Caco-2 (cell line): Measurements from ENCODE around the gene HGFAC. TPM values are rescaled to one million over a fixed set of nuclear protein-coding genes. Genes with fewer than 3 reads are reported as not detected.
A peak's percentile ranks its signal among the peaks of the same experiment; 100 is the strongest.

ENCODE experiments used
- BruUV-seq: library from RNA; stranded (reverse); fragments of 400-500 nt; replicated peaks from 2 replicates; lab custom pipeline; 2021; lab: Mats Ljungman, UMichigan
- CTCF ChIA-PET: fragments of 300-600 bp; sonication (Branson Sonifier 250); formaldehyde crosslinking; loops from one replicate; lab custom pipeline; 2022; ENCODE audit warnings: antibody characterized with exemption; lab: Charles Lee
- POLR2A ChIA-PET: fragments of 300-600 bp; sonication (Branson Sonifier 250); formaldehyde crosslinking; loops from one replicate; lab custom pipeline; 2022; ENCODE audit warnings: antibody characterized with exemption; lab: Charles Lee
- DNase-seq, 2 experiments: peaks; one replicate each; pipeline versions ENCODE4 v3.0.0 to v3.0.0-alpha.2; 2020 to 2022
- H3K27me3 ChIP-seq: replicated peaks from 2 replicates; pipeline ENCODE4 v1.6.0; 2011; ENCODE audit warnings: low read length; ENCODE audit not compliant: control insufficient read depth, insufficient read depth
- H3K36me3 ChIP-seq: 2 replicates; pipeline ENCODE4 v1.5.1; 2011; ENCODE audit warnings: low read length; ENCODE audit not compliant: control insufficient read depth, insufficient read depth
- H3K4me1 ChIP-seq: fragments of 250-450 bp; sonication (Bioruptor Pico); 2 replicates; pipeline ENCODE4 v1.5.1; 2020; ENCODE audit warnings: mild to moderate bottlenecking
- H3K4me3 ChIP-seq: 2 replicates; pipeline ENCODE4 v1.5.1; 2011; ENCODE audit warnings: low read depth, mild to moderate bottlenecking, control low read depth, low read length
- H3K9me3 ChIP-seq: fragments of 250-450 bp; sonication (Bioruptor Pico); 2 replicates; pipeline ENCODE4 v1.5.1; 2020; ENCODE audit warnings: mild to moderate bottlenecking, moderate library complexity
- H3K27ac Mint-ChIP-seq: one replicate; pipeline ENCODE4 v1.8.0; 2022; ENCODE audit warnings: mixed read lengths; ENCODE audit not compliant: unreplicated experiment
- H3K27me3 Mint-ChIP-seq: one replicate; pipeline ENCODE4 v1.8.0; 2022; ENCODE audit warnings: mixed read lengths; ENCODE audit not compliant: insufficient read depth, unreplicated experiment
- H3K36me3 Mint-ChIP-seq: one replicate; pipeline ENCODE4 v1.8.0; 2022; ENCODE audit warnings: mild to moderate bottlenecking, mixed read lengths; ENCODE audit not compliant: insufficient read depth, unreplicated experiment
- H3K4me1 Mint-ChIP-seq: one replicate; pipeline ENCODE4 v1.8.0; 2022; ENCODE audit warnings: low read depth, mixed read lengths; ENCODE audit not compliant: unreplicated experiment
- H3K4me3 Mint-ChIP-seq: one replicate; pipeline ENCODE4 v1.8.0; 2022; ENCODE audit warnings: mild to moderate bottlenecking, moderate library complexity, mixed read lengths; ENCODE audit not compliant: unreplicated experiment
- H3K9me3 Mint-ChIP-seq: one replicate; pipeline ENCODE4 v1.8.0; 2022; ENCODE audit warnings: mixed read lengths; ENCODE audit not compliant: unreplicated experiment
- intact Hi-C: fragments of 100-400 bp; cut with micrococcal nuclease; formaldehyde crosslinking; loops from one replicate; pipeline ENCODE4 v1.10.0; 2022; ENCODE audit not compliant: unreplicated experiment
- total RNA-seq: library from RNA; stranded (reverse); gene quantifications from 2 replicates; pipeline ENCODE4 v1.2.3, GENCODE V29; 2022
- TF ChIP-seq, protein P1 (sequence below), 2 experiments: fragments of 200-600 bp in 1 of 2; IDR thresholded peaks; 1 replicate in 1 of 2; 2 replicates in 1 of 2; pipeline versions ENCODE4 v1.5.1 to v1.8.0; 2011 to 2022; ENCODE audit warnings: antibody characterized with exemption in 1 of 2, control low read depth in 1 of 2, inconsistent platforms in 1 of 2, low read depth in 1 of 2, low read length in 1 of 2, mild to moderate bottlenecking in 1 of 2, moderate library complexity in 1 of 2; ENCODE audit not compliant: insufficient read depth in 1 of 2, severe bottlenecking in 1 of 2, unreplicated experiment in 1 of 2

The HGFAC gene
- total RNA-seq, 1 experiment from 2014 or later, result 0.48 TPM

DNA sequence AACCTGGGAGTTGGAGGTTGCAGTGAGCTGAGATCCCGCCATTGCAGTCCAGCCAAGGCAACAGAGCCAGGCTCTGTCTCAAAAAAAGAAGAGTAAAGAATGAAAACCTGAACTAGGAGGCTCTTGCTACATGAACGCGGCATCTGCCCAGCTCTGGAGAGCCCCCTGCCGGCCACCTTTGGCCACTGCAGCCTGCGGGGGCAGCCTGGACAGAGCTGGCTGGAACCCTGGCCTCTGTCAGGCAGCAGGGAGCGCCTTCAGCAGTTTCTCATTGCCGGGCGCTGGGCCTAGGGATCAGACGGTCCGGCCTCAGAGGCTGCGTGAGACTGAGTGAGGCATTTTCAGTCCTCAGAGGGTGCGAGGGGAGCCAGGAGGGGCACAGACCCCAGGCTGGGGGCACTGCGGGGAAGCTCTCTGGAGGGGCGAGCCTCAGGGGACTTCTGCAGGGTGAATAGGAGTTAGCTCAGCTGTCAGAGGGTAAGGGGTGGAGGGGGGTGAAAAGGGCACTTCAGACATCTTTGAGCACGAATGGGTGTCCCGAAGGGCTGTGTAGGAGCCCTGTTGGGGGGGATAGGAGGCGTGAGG is 38.9 kb downstream of the HGFAC start:
- Mint-ChIP-seq H3K27ac (peak overlapping the region; percentile 7), H3K4me3 (no peak overlapping the region), H3K27me3 (peaks cover 3% of the 10 kb centered on the region), H3K36me3 (no peaks in the 10 kb centered on the region), H3K9me3 (no peaks in the 10 kb centered on the region), H3K4me1 (no peaks in the 10 kb centered on the region)
- ChIA-PET POLR2A (no interaction called here), CTCF (interaction anchor here (0.6 to 2.3 kb wide), 14 partner anchors 9 to 1375 kb away, joined by 3 to 25 read pairs (median 3); no protein-coding TSS in a partner anchor)
- TF ChIP-seq, protein P1, sequence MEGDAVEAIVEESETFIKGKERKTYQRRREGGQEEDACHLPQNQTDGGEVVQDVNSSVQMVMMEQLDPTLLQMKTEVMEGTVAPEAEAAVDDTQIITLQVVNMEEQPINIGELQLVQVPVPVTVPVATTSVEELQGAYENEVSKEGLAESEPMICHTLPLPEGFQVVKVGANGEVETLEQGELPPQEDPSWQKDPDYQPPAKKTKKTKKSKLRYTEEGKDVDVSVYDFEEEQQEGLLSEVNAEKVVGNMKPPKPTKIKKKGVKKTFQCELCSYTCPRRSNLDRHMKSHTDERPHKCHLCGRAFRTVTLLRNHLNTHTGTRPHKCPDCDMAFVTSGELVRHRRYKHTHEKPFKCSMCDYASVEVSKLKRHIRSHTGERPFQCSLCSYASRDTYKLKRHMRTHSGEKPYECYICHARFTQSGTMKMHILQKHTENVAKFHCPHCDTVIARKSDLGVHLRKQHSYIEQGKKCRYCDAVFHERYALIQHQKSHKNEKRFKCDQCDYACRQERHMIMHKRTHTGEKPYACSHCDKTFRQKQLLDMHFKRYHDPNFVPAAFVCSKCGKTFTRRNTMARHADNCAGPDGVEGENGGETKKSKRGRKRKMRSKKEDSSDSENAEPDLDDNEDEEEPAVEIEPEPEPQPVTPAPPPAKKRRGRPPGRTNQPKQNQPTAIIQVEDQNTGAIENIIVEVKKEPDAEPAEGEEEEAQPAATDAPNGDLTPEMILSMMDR (IDR thresholded peaks at IDR 0.05; ENCODE audit: insufficient read depth in 1 of 2, low read depth in 1 of 2, low read length in 1 of 2, severe bottlenecking in 1 of 2, unreplicated experiment in 1 of 2), result peak; percentile 94 to 96
- Histone ChIP-seq H3K27me3 (no peaks in the 10 kb centered on the region), H3K4me3 (no peak overlapping the region), H3K9me3 (no peaks in the 10 kb centered on the region), H3K4me1 (peaks cover 16% of the 10 kb centered on the region), H3K36me3 (no peaks in the 10 kb centered on the region)
- no TSS peak for BruUV-seq
- DNase-seq, result peak; percentile 70 to 91
- intact Hi-C loops, result loop anchor here (1.0 kb wide), 1 partner anchor 134 kb away; no protein-coding TSS in a partner anchor

DNA sequence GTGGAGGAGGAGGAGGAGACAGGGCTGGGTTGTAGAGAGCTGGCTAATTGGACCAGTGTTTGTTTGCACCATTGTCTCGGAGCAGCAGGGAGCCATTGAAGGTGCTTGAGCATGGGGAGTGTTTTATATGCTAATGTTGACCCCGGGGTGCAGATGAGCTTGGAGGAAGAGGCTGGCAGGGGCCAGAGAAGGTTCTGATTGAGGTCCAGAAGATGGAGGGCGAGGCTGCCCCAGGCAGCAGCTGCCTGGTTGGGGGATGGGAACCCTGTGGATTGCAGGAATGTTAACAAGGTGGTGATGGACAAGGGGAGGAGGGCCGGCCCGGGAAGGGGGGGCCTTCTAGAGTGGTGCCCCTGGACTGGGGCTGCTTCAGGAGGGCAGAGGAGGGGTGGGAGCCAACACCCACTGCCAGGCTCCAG is 39.4 kb downstream of the HGFAC start:
- Mint-ChIP-seq H3K27me3 (peaks cover 3% of the 10 kb centered on the region), H3K36me3 (no peaks in the 10 kb centered on the region), H3K27ac (peak overlapping the region; percentile 7), H3K4me3 (no peak overlapping the region), H3K4me1 (no peaks in the 10 kb centered on the region), H3K9me3 (no peaks in the 10 kb centered on the region)
- DNase-seq, result no peak
- Histone ChIP-seq H3K4me1 (peaks cover 19% of the 10 kb centered on the region), H3K9me3 (no peaks in the 10 kb centered on the region), H3K36me3 (no peaks in the 10 kb centered on the region), H3K4me3 (no peak overlapping the region), H3K27me3 (no peaks in the 10 kb centered on the region; the same call in 1 of the 2 replicates)
- TF ChIP-seq, protein P1 (IDR thresholded peaks at IDR 0.05; ENCODE audit: insufficient read depth in 1 of 2, low read depth in 1 of 2, low read length in 1 of 2, severe bottlenecking in 1 of 2, unreplicated experiment in 1 of 2), result no peak
- no TSS peak for BruUV-seq
- POLR2A ChIA-PET, result no interaction called here
- intact Hi-C loops, result no loop called here
- CTCF ChIA-PET, result interaction anchor here (0.6 to 2.3 kb wide), 12 partner anchors 9 to 1375 kb away, joined by 3 to 25 read pairs (median 3); no protein-coding TSS in a partner anchor

DNA sequence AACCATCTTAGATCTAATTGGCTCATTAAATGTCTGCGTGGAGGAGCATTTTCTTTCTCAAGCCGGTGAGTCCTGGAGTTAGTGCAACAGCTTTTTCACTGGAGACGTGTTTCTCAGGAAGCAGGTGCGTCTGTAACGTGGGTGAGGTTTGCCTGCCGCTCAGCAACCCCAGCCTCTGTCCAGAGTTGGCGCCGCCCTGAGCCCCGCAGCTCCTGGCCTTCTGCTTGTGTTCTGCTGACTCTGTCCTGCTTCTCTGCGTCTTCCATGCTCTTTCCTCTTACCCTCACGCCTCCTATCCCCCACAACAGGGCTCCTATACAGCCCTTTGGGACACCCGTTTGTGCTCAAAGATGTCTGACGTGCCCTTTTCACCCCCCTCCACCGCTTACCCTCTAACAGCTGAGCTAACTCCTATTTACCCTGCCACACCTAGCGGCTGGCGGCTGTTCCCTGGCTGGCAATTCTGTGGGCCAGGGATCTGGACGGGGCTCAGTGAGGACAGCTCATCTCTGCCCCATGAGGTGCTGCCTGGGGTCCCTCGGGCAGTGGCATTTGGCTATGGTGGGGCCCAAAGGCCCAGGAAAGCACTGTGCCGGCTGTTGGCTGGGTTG is 40.1 kb downstream of the HGFAC start:
- Histone ChIP-seq H3K9me3 (no peaks in the 10 kb centered on the region), H3K4me3 (no peak overlapping the region), H3K27me3 (no peaks in the 10 kb centered on the region; the same call in 1 of the 2 replicates), H3K36me3 (no peaks in the 10 kb centered on the region), H3K4me1 (peaks cover 19% of the 10 kb centered on the region)
- TF ChIP-seq, protein P1 (IDR thresholded peaks at IDR 0.05; ENCODE audit: insufficient read depth in 1 of 2, low read depth in 1 of 2, low read length in 1 of 2, severe bottlenecking in 1 of 2, unreplicated experiment in 1 of 2), result no peak
- no peak overlapping the region for H3K27ac Mint-ChIP-seq
- H3K9me3 Mint-ChIP-seq, result no peaks in the 10 kb centered on the region
- intact Hi-C loops, result no loop called here
- no peaks in the 10 kb centered on the region for H3K36me3 Mint-ChIP-seq
- no peaks in the 10 kb centered on the region for H3K4me1 Mint-ChIP-seq
- POLR2A ChIA-PET, result no interaction called here
- H3K4me3 Mint-ChIP-seq, result no peak overlapping the region
- DNase-seq, result no peak
- CTCF ChIA-PET, result interaction anchor here (0.6 to 1.3 kb wide), 2 partner anchors 34 to 399 kb away, joined by 4 to 5 read pairs; no protein-coding TSS in a partner anchor
- BruUV-seq, result no TSS peak
- H3K27me3 Mint-ChIP-seq, result peaks cover 6% of the 10 kb centered on the region
